Activated T-helper 9 cell treated with anti-CD3 and anti-CD28 coated beads, Interleukin-2, amount 50 U/mL, for 16 hours (primary cell): ENCODE measurements around the gene SMYD4.

Source experiments
- DNase-seq: peaks from one replicate; pipeline ENCODE4 v3.0.0-alpha.2; 2020; ENCODE audit warnings: low read depth

Gene SMYD4

DNA sequence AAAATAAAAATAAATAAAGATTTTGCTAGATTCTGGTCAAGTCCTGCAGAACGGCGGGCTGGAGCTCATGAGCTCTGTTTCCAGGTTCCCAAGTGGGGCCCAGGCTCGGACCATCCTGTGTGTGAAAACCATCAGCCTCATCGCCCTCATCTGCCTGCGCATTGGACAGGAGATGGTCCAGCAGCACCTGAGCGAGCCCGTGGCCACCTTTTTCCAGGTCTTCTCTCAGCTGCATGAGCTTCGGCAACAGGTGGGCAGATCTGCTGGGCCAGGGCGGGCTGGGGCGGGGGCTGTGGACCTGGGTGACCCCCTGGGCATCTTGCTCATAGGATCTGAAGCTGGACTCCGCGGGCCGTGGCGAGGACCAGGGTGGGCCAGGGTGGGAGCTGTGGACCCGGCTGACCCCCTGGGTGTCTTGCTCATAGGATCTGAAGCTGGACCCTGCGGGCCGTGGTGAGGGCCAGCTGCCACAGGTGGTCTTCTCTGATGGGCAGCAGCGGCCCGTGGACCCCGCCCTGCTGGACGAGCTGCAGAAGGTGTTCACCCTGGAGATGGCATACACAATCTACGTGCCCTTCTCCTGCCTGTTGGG lies 97.4 kb downstream of the SMYD4 start:
- DNase-seq: no peak

GRCh38 chr17:1731194-1731506 lies 98.6 kb downstream of the SMYD4 start:
- DNase-seq: no peak

DNA sequence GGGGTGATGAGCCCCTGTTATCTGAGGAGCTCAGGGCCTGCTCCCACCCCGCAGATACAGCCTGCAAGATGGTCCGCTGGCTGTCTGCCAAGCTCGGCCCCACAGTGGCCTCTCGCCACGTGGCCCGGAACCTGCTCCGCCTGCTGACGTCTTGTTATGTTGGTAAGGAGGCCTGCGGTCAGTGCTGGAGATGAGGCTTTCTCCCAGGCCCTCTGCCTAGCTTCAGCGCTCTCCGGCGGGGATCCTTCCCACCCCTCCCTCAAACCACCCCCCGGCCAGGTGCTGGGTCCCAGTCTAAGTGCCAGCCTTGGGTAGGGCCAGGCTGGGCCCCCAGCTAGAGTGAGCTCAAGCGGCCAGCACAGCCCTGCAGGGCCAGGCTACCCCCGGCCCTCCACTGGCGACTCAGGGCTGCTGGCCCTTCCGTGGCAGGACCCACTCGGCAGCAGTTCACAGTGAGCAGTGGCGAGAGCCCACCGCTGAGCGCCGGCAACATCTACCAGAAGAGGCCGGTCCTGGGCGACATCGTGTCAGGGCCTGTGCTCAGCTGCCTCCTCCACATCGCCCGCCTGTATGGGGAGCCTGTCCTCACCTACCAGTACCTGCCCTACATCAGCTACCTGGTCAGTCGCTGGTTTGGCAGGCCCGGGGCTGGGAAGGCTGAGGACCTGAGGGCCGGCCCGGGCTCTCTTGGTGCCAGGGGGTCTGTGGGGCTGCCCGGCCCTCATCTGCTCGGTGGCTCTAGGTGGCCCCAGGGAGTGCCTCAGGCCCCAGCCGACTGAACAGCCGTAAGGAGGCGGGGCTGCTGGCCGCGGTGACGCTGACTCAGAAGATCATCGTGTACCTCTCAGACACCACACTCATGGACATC lies 99.1 kb downstream of the SMYD4 start:
- no peak for DNase-seq

- no peak for DNase-seq
These were observed 99.8 kb downstream of the SMYD4 start for GRCh38 chr17:1729966-1730325.
